ENCODE data around the gene NGB. TPM values are rescaled to one million over a fixed set of nuclear protein-coding genes. Genes with fewer than 3 reads are reported as not detected.

Gene NGB
- total and polyA plus RNA-seq, 2 donors = not detected

- Histone ChIP-seq H3K27ac (ENCODE audit: low read depth) (no peak overlapping the region), H3K4me1 (ENCODE audit: insufficient read depth) (no peaks in the 10 kb centered on the region), H3K36me3 (ENCODE audit: insufficient read depth) (no peaks in the 10 kb centered on the region), H3K4me3 (ENCODE audit: low read depth, low read length) (no peak overlapping the region)
- WGBS = 93% methylated on average over 7 of the region's 7 CpGs
- no peak for DNase-seq (ENCODE audit: extremely low spot score)
Observed at GRCh38 chr14:77248666-77249065, 22.3 kb downstream of the NGB start.

- no peaks in the 10 kb centered on the region for H3K4me1 ChIP-seq (ENCODE audit: insufficient read depth)
- H3K36me3 ChIP-seq (ENCODE audit: insufficient read depth) = no peaks in the 10 kb centered on the region
- no peak overlapping the region for H3K27ac ChIP-seq (ENCODE audit: low read depth)
- no peak overlapping the region for H3K4me3 ChIP-seq (ENCODE audit: low read depth, low read length)
- 81% methylated on average over 1 of the region's 1 CpG for WGBS
- DNase-seq (ENCODE audit: extremely low spot score) = no peak
Observed at GRCh38 chr14:77246784-77247183, 24.2 kb downstream of the NGB start.

- H3K36me3 ChIP-seq (ENCODE audit: insufficient read depth) = no peaks in the 10 kb centered on the region
- no peaks in the 10 kb centered on the region for H3K4me1 ChIP-seq (ENCODE audit: insufficient read depth)
- no peak overlapping the region for H3K4me3 ChIP-seq (ENCODE audit: low read depth, low read length)
- WGBS = 76% methylated on average over 4 of the region's 4 CpGs
- no peak overlapping the region for H3K27ac ChIP-seq (ENCODE audit: low read depth)
- no peak for DNase-seq (ENCODE audit: extremely low spot score)
Observed at GRCh38 chr14:77245820-77246219, 25.2 kb downstream of the NGB start.

- Histone ChIP-seq H3K36me3 (ENCODE audit: insufficient read depth) (no peaks in the 10 kb centered on the region), H3K4me3 (ENCODE audit: low read depth, low read length) (no peak overlapping the region), H3K4me1 (ENCODE audit: insufficient read depth) (no peaks in the 10 kb centered on the region), H3K27ac (ENCODE audit: low read depth) (no peak overlapping the region)
- DNase-seq (ENCODE audit: extremely low spot score) = no peak
- 82% methylated on average over 4 of the region's 4 CpGs for WGBS
Observed at GRCh38 chr14:77243853-77244252, 27.2 kb downstream of the NGB start.

- WGBS = 79% methylated on average over 12 of the region's 12 CpGs
Observed at GRCh38 chr14:77242752-77243151, 28.3 kb downstream of the NGB start.

GRCh38 chr14:77241955-77242354, 29.1 kb downstream of the NGB start:
- H3K4me3 ChIP-seq (ENCODE audit: low read depth, low read length) = no peak overlapping the region
- no peaks in the 10 kb centered on the region for H3K4me1 ChIP-seq (ENCODE audit: insufficient read depth)
- no peaks in the 10 kb centered on the region for H3K36me3 ChIP-seq (ENCODE audit: insufficient read depth)
- WGBS = 55% methylated on average over 2 of the region's 2 CpGs
- H3K27ac ChIP-seq (ENCODE audit: low read depth) = no peak overlapping the region
- no peak for DNase-seq (ENCODE audit: extremely low spot score)

More at GRCh38 chr14:77242752-77243151, 28.3 kb downstream of the NGB start:
- DNase-seq (ENCODE audit: extremely low spot score) = no peak
- Histone ChIP-seq H3K27ac (ENCODE audit: low read depth) (no peak overlapping the region), H3K36me3 (ENCODE audit: insufficient read depth) (no peaks in the 10 kb centered on the region), H3K4me3 (ENCODE audit: low read depth, low read length) (no peak overlapping the region), H3K4me1 (ENCODE audit: insufficient read depth) (no peaks in the 10 kb centered on the region)

- WGBS = 81% methylated on average over 15 of the region's 15 CpGs
- H3K27ac ChIP-seq (ENCODE audit: low read depth) = no peak overlapping the region
Observed at GRCh38 chr14:77240336-77240915, 30.6 kb downstream of the NGB start.

GRCh38 chr14:77239412-77239811, 31.6 kb downstream of the NGB start:
- WGBS = 91% methylated on average over 16 of the region's 16 CpGs
- DNase-seq (ENCODE audit: extremely low spot score) = no peak

More at GRCh38 chr14:77240336-77240915, 30.6 kb downstream of the NGB start:
- Histone ChIP-seq H3K4me3 (ENCODE audit: low read depth, low read length) (no peak overlapping the region), H3K36me3 (ENCODE audit: insufficient read depth) (no peaks in the 10 kb centered on the region), H3K4me1 (ENCODE audit: insufficient read depth) (no peaks in the 10 kb centered on the region)
- DNase-seq (ENCODE audit: extremely low spot score) = no peak

GRCh38 chr14:77238996-77239395, 32.0 kb downstream of the NGB start:
- WGBS = 45% methylated on average over 4 of the region's 4 CpGs
- H3K4me1 ChIP-seq (ENCODE audit: insufficient read depth) = no peaks in the 10 kb centered on the region
- no peak overlapping the region for H3K27ac ChIP-seq (ENCODE audit: low read depth)
- no peak overlapping the region for H3K4me3 ChIP-seq (ENCODE audit: low read depth, low read length)
- H3K36me3 ChIP-seq (ENCODE audit: insufficient read depth) = no peaks in the 10 kb centered on the region
- no peak for DNase-seq (ENCODE audit: extremely low spot score)

More at GRCh38 chr14:77239412-77239811, 31.6 kb downstream of the NGB start:
- Histone ChIP-seq H3K4me1 (ENCODE audit: insufficient read depth) (no peaks in the 10 kb centered on the region), H3K36me3 (ENCODE audit: insufficient read depth) (no peaks in the 10 kb centered on the region), H3K4me3 (ENCODE audit: low read depth, low read length) (no peak overlapping the region), H3K27ac (ENCODE audit: low read depth) (no peak overlapping the region)

GRCh38 chr14:77238356-77238755, 32.6 kb downstream of the NGB start:
- no peak overlapping the region for H3K4me3 ChIP-seq (ENCODE audit: low read depth, low read length)

GRCh38 chr14:77236814-77237213, 34.2 kb downstream of the NGB start:
- Histone ChIP-seq H3K4me3 (ENCODE audit: low read depth, low read length) (no peak overlapping the region), H3K36me3 (ENCODE audit: insufficient read depth) (no peaks in the 10 kb centered on the region), H3K4me1 (ENCODE audit: insufficient read depth) (no peaks in the 10 kb centered on the region), H3K27ac (ENCODE audit: low read depth) (no peak overlapping the region)
- no peak for DNase-seq (ENCODE audit: extremely low spot score)
- 75% methylated on average over 7 of the region's 7 CpGs for whole genome bisulfite sequencing

More at GRCh38 chr14:77238356-77238755, 32.6 kb downstream of the NGB start:
- no peaks in the 10 kb centered on the region for H3K36me3 ChIP-seq (ENCODE audit: insufficient read depth)
- H3K4me1 ChIP-seq (ENCODE audit: insufficient read depth) = no peaks in the 10 kb centered on the region
- DNase-seq (ENCODE audit: extremely low spot score) = no peak
- 81% methylated on average over 3 of the region's 3 CpGs for WGBS
- H3K27ac ChIP-seq (ENCODE audit: low read depth) = no peak overlapping the region

GRCh38 chr14:77231721-77232120, 39.3 kb downstream of the NGB start:
- 57% methylated on average over 3 of the region's 3 CpGs for WGBS
- DNase-seq (ENCODE audit: extremely low spot score) = no peak
- Histone ChIP-seq H3K4me1 (ENCODE audit: insufficient read depth) (no peaks in the 10 kb centered on the region), H3K27ac (ENCODE audit: low read depth) (no peak overlapping the region), H3K4me3 (ENCODE audit: low read depth, low read length) (no peak overlapping the region), H3K36me3 (ENCODE audit: insufficient read depth) (no peaks in the 10 kb centered on the region)

GRCh38 chr14:77230914-77231313, 40.1 kb downstream of the NGB start:
- DNase-seq (ENCODE audit: extremely low spot score) = no peak

GRCh38 chr14:77228056-77228455, 43.0 kb downstream of the NGB start:
- no peak overlapping the region for H3K4me3 ChIP-seq (ENCODE audit: low read depth, low read length)
- H3K4me1 ChIP-seq (ENCODE audit: insufficient read depth) = no peaks in the 10 kb centered on the region
- H3K27ac ChIP-seq (ENCODE audit: low read depth) = no peak overlapping the region
- no peak for DNase-seq (ENCODE audit: extremely low spot score)
- H3K36me3 ChIP-seq (ENCODE audit: insufficient read depth) = no peaks in the 10 kb centered on the region
- WGBS = 73% methylated on average over 6 of the region's 6 CpGs

More at GRCh38 chr14:77230914-77231313, 40.1 kb downstream of the NGB start:
- no peaks in the 10 kb centered on the region for H3K4me1 ChIP-seq (ENCODE audit: insufficient read depth)
- no peak overlapping the region for H3K27ac ChIP-seq (ENCODE audit: low read depth)
- H3K36me3 ChIP-seq (ENCODE audit: insufficient read depth) = no peaks in the 10 kb centered on the region
- 75% methylated on average over 2 of the region's 2 CpGs for WGBS
- no peak overlapping the region for H3K4me3 ChIP-seq (ENCODE audit: low read depth, low read length)

Measured in urinary bladder (tissue), 4 donors.